ENCODE results near the gene TNFRSF13B. TPM values are rescaled to one million over a fixed set of nuclear protein-coding genes. Genes with fewer than 3 reads are reported as not detected.
"Not testable (repeated sequence)": the region's sequence is repeated elsewhere in the genome, so short reads cannot be mapped to it uniquely, and the experiment has no call there.

Gene TNFRSF13B
- total RNA-seq, 1 donor: not detected

DNA sequence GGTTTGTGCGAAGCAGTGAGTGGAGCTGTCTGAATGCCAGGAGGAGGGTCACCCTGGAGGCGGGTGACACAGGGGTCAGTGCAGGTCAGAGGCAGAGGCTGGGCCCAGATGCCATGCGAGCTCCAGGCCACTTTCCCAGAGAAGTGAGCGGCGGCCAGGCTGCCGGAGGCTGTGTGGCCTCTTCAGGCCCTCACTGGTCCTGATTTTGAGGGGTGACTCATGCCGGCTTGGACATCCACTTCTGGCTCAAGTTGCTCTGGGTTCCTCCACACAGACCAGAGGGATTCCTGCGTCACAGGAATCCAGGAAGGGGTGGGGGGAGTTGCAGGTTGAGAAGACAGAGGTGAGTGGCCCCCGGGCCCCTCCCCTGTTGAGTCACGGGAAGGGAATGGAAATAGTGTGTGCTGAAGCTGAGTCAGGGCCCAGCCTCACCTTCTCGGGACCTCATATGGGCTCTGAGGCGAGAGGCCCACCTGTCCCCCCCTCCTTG, 38.7 kb upstream of the TNFRSF13B start:
- H3K4me1 ChIP-seq (ENCODE audit: insufficient read depth, low read length); H3K79me2 ChIP-seq (ENCODE audit: insufficient read depth, low read length); H3K4me3 ChIP-seq (ENCODE audit: insufficient read depth, low read length); H3K9me3 ChIP-seq (ENCODE audit: low read depth, low read length); H2AFZ ChIP-seq (ENCODE audit: low read length); H3K27me3 ChIP-seq (ENCODE audit: insufficient read depth, low read length); DNase-seq (ENCODE audit: insufficient read length, low spot score, missing footprints); H3K27ac ChIP-seq (ENCODE audit: low read depth, low read length); H3K36me3 ChIP-seq (ENCODE audit: insufficient read depth, low read length); H4K20me1 ChIP-seq (ENCODE audit: insufficient read depth, low read length); H3K4me2 ChIP-seq (ENCODE audit: insufficient read depth, low read length): not testable (repeated sequence)

DNA sequence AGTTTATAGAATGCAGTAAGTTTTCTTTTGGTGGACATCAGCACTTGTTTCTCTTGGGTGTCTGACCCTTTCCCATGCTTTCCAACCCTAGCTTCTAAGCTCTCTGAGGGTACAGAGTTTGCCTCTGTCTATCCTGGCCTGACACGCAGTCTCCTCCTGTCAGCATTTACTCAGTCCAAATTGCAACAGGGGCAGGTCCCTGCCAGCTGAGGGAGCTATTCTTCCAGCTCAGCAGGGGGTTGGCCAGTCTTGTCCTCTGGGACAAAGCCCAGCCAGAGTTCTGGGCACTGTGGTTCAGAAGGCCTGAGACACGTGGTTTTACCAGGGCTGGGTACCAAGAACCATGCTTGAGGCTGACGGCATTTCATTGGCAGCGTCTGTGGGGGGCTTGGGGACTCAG, 38.1 kb upstream of the TNFRSF13B start:
- H3K79me2 ChIP-seq (ENCODE audit: insufficient read depth, low read length); H3K4me2 ChIP-seq (ENCODE audit: insufficient read depth, low read length); H4K20me1 ChIP-seq (ENCODE audit: insufficient read depth, low read length); H2AFZ ChIP-seq (ENCODE audit: low read length); H3K36me3 ChIP-seq (ENCODE audit: insufficient read depth, low read length); H3K27me3 ChIP-seq (ENCODE audit: insufficient read depth, low read length); H3K4me3 ChIP-seq (ENCODE audit: insufficient read depth, low read length); H3K9me3 ChIP-seq (ENCODE audit: low read depth, low read length); H3K4me1 ChIP-seq (ENCODE audit: insufficient read depth, low read length); H3K27ac ChIP-seq (ENCODE audit: low read depth, low read length): not testable (repeated sequence)
- peak; percentile 49 for DNase-seq (ENCODE audit: insufficient read length, low spot score, missing footprints)

DNA sequence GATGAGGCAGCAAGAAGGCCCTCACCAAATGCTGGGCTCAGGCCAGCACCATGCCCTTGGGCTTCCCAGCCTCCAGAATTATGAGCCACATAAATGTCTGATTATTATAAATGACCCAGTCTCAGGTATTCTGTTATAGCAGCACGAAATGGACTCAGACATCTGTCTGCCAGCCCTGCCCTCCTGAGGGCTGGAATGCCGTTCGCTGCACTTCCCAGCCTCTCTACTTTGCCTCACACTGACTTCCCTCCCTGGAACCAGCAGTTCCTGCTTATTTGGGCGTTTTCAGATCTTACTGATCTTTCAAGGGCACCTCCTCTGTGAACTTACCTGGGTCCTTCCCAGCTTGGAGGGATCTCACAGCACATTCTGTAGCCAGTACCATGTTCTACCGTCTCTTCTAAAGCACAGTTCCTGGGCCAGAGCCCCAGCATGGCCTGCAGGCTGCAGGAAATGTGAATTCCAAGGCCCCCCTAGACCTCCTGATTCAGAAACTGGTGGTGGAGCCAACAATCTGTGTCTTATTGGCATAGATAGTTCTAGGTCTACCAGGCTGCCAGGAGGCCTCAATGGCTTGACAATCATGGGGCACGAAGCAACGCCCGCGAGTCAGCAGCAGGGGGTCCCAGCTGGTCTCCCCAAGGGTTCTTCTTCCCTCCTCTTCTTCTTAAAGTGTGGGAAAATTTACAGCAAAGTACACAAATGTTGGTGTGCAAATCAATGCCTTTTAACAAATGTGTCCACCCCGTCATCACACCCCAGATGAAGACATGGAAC, 36.9 kb upstream of the TNFRSF13B start:
- H3K79me2 ChIP-seq (ENCODE audit: insufficient read depth, low read length); H3K4me2 ChIP-seq (ENCODE audit: insufficient read depth, low read length); DNase-seq (ENCODE audit: insufficient read length, low spot score, missing footprints); H3K27me3 ChIP-seq (ENCODE audit: insufficient read depth, low read length); H3K27ac ChIP-seq (ENCODE audit: low read depth, low read length); H3K36me3 ChIP-seq (ENCODE audit: insufficient read depth, low read length); H4K20me1 ChIP-seq (ENCODE audit: insufficient read depth, low read length); H2AFZ ChIP-seq (ENCODE audit: low read length); H3K4me3 ChIP-seq (ENCODE audit: insufficient read depth, low read length); H3K9me3 ChIP-seq (ENCODE audit: low read depth, low read length): not testable (repeated sequence)
- H3K4me1 ChIP-seq (ENCODE audit: insufficient read depth, low read length): peaks cover 14% of the 10 kb centered on the region

DNA sequence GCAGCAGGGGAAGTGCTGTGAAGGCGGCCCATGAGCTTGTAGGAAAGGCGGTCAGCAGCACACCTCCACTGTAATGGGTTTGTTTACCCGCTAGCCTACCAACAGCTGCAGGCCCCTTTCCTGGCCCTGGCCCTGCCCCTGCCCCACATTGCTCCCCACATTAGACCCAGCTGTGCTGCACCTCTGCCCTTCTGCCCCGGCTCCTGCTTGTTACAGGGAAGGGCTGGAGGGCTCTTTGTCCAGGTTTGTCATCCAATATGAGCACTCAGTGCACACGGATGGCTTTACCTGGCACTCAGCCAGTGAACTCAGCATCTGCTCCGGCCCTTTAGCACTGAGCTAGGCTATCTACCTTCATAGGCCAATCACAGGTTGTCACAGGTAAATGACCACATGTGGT, 36.0 kb upstream of the TNFRSF13B start:
- H3K79me2 ChIP-seq (ENCODE audit: insufficient read depth, low read length); H3K36me3 ChIP-seq (ENCODE audit: insufficient read depth, low read length); DNase-seq (ENCODE audit: insufficient read length, low spot score, missing footprints): not testable (repeated sequence)

DNA sequence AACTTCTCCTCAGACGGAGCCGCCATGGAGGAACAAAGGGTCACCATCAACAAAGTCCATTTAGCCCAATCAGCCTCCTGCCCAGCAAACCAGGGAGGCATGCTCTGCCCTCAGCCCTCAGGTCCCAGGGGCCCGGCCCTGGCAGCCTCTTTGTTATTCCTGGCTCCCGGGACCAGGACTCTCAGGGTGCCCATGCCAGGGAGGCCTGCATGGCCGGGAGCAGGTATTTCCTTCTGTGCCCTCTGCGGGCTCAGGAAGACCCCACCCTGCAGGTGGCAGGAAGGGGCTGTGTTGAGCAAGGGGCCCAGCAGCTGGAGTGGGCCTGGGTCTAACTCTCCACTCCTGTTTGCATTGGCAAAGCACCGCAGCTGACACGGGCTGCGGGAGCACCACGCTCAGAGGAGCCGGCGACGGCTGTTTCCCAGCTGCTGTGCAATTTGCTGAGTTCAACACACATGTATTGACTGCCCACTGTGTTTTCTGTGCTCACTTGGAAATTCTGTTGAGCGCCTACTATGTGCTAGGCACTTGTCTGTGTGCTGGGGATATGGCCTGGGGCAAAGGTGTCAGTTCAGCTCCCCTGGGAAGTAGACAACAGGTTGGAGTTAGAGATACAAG, 33.2 kb upstream of the TNFRSF13B start:
- not testable (repeated sequence) for H3K27me3 ChIP-seq (ENCODE audit: insufficient read depth, low read length); H3K36me3 ChIP-seq (ENCODE audit: insufficient read depth, low read length); H3K79me2 ChIP-seq (ENCODE audit: insufficient read depth, low read length); H2AFZ ChIP-seq (ENCODE audit: low read length); H4K20me1 ChIP-seq (ENCODE audit: insufficient read depth, low read length); H3K9me3 ChIP-seq (ENCODE audit: low read depth, low read length); H3K27ac ChIP-seq (ENCODE audit: low read depth, low read length); H3K4me3 ChIP-seq (ENCODE audit: insufficient read depth, low read length)
- peak; percentile 76 for DNase-seq (ENCODE audit: insufficient read length, low spot score, missing footprints)
- Histone ChIP-seq H3K4me1 (ENCODE audit: insufficient read depth, low read length) (peaks cover 14% of the 10 kb centered on the region), H3K4me2 (ENCODE audit: insufficient read depth, low read length) (peak overlapping the region; percentile 24)

More for the DNA sequence above, 36.0 kb upstream of the TNFRSF13B start:
- H3K4me3 ChIP-seq (ENCODE audit: insufficient read depth, low read length); H3K4me2 ChIP-seq (ENCODE audit: insufficient read depth, low read length); H3K27me3 ChIP-seq (ENCODE audit: insufficient read depth, low read length); H2AFZ ChIP-seq (ENCODE audit: low read length); H3K27ac ChIP-seq (ENCODE audit: low read depth, low read length); H3K9me3 ChIP-seq (ENCODE audit: low read depth, low read length); H4K20me1 ChIP-seq (ENCODE audit: insufficient read depth, low read length): not testable (repeated sequence)
- H3K4me1 ChIP-seq (ENCODE audit: insufficient read depth, low read length): peaks cover 14% of the 10 kb centered on the region

DNA sequence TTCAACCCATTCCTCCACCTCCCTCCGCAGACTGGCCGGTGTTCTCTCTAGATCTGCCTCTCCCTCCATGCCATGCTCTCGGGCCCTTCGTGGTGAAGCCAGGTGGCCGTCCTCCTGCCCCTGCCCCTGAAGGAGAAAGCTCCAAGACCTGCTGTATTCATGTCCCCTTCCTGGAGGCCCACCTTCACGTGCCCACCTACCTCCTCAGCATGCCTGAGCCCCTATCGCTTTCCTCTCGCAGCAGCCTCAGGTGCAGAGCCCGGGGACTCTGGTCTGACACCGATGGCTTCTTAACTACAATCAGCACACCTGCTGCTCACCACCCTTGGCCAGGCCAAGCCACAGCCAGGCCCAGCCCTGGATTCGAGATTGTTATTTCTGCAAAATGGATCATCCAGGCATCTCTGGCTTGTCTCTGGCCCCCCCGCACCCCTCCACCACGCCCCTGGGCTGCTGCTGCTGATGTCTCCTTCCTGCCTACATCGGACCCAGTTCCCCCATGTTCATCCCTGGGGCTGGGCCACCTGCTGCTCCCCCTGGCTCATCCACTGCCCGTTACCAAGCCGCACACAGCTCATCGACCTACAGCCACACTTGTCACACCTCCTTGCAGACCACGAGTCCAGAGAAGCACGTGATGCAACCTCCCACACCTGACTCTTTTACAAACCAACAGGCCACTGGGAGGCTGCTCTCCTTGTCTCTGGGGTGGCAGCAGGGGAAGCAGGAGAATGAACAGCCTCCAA, 32.5 kb upstream of the TNFRSF13B start:
- H3K9me3 ChIP-seq (ENCODE audit: low read depth, low read length): no peaks in the 10 kb centered on the region
- DNase-seq (ENCODE audit: insufficient read length, low spot score, missing footprints): peak; percentile 55
- no peak overlapping the region for H3K4me3 ChIP-seq (ENCODE audit: insufficient read depth, low read length)
- TF ChIP-seq, protein P1, sequence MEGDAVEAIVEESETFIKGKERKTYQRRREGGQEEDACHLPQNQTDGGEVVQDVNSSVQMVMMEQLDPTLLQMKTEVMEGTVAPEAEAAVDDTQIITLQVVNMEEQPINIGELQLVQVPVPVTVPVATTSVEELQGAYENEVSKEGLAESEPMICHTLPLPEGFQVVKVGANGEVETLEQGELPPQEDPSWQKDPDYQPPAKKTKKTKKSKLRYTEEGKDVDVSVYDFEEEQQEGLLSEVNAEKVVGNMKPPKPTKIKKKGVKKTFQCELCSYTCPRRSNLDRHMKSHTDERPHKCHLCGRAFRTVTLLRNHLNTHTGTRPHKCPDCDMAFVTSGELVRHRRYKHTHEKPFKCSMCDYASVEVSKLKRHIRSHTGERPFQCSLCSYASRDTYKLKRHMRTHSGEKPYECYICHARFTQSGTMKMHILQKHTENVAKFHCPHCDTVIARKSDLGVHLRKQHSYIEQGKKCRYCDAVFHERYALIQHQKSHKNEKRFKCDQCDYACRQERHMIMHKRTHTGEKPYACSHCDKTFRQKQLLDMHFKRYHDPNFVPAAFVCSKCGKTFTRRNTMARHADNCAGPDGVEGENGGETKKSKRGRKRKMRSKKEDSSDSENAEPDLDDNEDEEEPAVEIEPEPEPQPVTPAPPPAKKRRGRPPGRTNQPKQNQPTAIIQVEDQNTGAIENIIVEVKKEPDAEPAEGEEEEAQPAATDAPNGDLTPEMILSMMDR (IDR thresholded peaks at IDR 0.05; ENCODE audit: extremely low read depth, low read depth, low read length): no peak
- H3K4me1 ChIP-seq (ENCODE audit: insufficient read depth, low read length): peaks cover 9% of the 10 kb centered on the region
- H3K79me2 ChIP-seq (ENCODE audit: insufficient read depth, low read length): no peaks in the 10 kb centered on the region
- no peak overlapping the region for H2AFZ ChIP-seq (ENCODE audit: low read length)
- peak overlapping the region; percentile 24 for H3K4me2 ChIP-seq (ENCODE audit: insufficient read depth, low read length)
- H4K20me1 ChIP-seq (ENCODE audit: insufficient read depth, low read length): no peaks in the 10 kb centered on the region
- H3K27ac ChIP-seq (ENCODE audit: low read depth, low read length): no peak overlapping the region
- H3K36me3 ChIP-seq (ENCODE audit: insufficient read depth, low read length): no peaks in the 10 kb centered on the region
- peaks cover 3% of the 10 kb centered on the region for H3K27me3 ChIP-seq (ENCODE audit: insufficient read depth, low read length)

DNA sequence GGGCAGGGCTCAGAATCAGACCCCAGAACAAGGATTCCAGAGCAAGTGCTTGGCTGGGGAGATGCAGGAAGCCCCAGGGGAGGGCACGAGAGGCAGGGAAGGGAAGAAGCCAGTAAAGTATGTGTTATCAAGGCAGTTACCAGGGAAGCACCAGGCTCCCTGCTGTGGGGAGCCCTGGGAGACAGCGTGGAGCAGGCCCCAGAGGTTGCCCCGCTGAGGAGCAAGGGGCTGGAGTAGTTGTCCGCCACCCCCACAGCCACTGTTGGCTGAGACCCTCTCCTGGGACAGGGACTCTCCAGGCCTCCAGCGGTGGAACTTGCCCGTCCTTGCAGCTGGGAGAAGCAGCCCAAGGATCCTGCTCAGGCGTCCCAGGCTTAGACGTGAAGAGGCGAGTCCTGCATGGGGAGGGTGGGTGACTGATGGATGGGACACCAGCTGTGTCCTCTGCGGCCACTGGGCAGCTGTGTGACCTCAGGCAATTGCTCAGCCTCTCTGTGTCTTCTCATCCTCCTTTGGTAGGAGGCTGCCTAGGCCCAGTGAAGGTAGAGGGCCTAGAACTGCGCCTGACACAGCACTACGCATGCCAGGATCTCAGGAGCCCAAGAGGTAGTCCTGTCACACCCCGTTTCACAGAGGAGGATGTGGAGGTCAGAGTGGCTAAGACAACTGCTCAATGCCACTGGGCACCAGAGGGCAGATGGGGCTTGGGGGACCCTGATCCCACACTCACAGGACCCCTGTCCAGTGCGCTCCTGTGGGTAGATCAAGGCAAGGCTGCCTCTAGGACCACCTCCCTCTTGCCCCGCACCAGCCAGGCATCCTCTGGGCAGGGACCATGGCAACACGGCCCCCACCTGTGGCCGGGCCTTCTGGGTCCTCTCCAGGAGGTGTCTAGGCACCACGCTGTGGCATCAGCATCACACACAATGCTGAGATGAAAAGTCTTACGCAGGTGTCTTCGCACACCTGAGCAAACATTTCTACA, 31.1 kb upstream of the TNFRSF13B start:
- DNase-seq (ENCODE audit: insufficient read length, low spot score, missing footprints): peak; percentile 21
- not testable (repeated sequence) for H3K4me2 ChIP-seq (ENCODE audit: insufficient read depth, low read length); H3K4me3 ChIP-seq (ENCODE audit: insufficient read depth, low read length); H4K20me1 ChIP-seq (ENCODE audit: insufficient read depth, low read length); H3K79me2 ChIP-seq (ENCODE audit: insufficient read depth, low read length); H3K9me3 ChIP-seq (ENCODE audit: low read depth, low read length); H3K4me1 ChIP-seq (ENCODE audit: insufficient read depth, low read length); H3K27me3 ChIP-seq (ENCODE audit: insufficient read depth, low read length); H3K36me3 ChIP-seq (ENCODE audit: insufficient read depth, low read length); H3K27ac ChIP-seq (ENCODE audit: low read depth, low read length); H2AFZ ChIP-seq (ENCODE audit: low read length)

All from osteoblast (primary cell).